HG03095 (cell line): ENCODE results near the gene PIEZO1.
"Not testable (repeated sequence)": the region's sequence is repeated elsewhere in the genome, so short reads cannot be mapped to it uniquely, and the experiment has no call there.

Experiments used
- ATAC-seq: cut with Tn5 transposase; IDR thresholded peaks from one replicate; pipeline ENCODE4 v1.9.1; 2021; ENCODE audit warnings: moderate library complexity; ENCODE audit not compliant: unreplicated experiment

PIEZO1 gene

GRCh38 chr16:88785106-88785924 lies at the start of gene PIEZO1:
PIEZO1 (minus strand) TSS chr16:88785220; CDS start chr16:88784964, 256 bp downstream.
- ATAC-seq, result no peak

GRCh38 chr16:88834670-88835069 lies 49.6 kb upstream of the PIEZO1 start:
- no peak for ATAC-seq

- no peak for ATAC-seq
Observed at GRCh38 chr16:88833086-88833485, 48.1 kb upstream of the PIEZO1 start.

DNA sequence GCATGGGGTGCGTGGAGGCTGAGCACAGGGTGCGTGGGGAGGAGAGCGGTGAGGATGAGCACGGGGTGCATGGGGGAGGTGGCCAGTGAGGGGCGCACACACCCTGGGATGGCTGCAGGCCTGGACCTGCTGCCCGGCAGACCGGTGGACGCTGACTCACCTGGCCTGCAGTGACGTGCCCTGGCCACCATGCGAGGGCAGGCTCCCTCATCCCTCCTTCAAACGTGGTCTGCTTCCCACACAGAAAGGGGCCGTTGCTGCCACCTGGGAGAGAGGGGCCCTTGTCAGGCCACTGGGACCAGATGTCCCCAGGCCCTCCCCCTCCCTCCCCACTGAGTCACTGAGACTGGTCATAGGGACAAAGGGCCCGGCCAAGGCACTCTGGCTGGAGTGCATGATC lies 46.8 kb upstream of the PIEZO1 start:
- ATAC-seq, result no peak

GRCh38 chr16:88830783-88831182 lies 45.8 kb upstream of the PIEZO1 start:
- ATAC-seq, result no peak

DNA sequence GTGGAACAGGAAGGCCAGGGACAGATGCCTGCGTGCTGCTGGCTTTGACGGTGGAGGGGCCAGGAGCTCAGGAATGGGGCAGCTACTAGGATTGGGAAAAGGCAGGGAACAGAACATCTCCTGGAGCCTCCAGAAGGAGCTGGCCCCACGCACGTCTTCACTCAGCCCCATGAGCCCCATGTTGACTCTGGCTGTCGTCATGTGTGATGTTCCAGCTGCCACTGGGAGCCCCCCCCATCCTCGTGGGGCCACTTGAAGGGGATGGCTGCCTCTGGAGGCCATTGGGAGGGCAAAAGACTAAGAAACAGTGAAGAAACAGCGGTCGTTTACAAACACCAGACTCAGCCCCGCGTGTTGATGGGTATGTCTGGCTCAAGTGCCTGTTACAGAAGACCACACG lies 45.2 kb upstream of the PIEZO1 start:
- ATAC-seq, result no peak

- ATAC-seq, result no peak
Observed at GRCh38 chr16:88828711-88829110, 43.7 kb upstream of the PIEZO1 start.

DNA sequence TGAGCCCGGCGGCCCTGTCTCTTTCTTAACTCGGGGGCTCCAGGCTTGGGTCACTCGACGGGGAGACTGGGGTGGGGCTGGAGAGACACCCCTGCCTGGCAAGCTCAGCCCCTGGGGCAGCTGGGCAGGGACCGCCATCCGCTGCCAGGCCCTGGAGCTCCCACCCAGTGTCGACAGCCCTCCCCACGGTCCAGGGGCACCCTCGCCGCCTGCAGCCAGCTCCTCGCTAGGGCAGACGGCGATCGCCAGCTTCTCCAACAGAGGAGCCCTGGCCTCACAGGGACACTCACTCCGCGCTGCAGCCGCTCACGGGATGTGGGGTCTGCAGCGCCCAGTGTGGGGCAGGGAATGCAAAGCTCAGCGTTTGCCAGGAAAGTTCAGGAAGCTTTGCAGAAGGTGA lies 42.7 kb upstream of the PIEZO1 start:
- no peak for ATAC-seq

DNA sequence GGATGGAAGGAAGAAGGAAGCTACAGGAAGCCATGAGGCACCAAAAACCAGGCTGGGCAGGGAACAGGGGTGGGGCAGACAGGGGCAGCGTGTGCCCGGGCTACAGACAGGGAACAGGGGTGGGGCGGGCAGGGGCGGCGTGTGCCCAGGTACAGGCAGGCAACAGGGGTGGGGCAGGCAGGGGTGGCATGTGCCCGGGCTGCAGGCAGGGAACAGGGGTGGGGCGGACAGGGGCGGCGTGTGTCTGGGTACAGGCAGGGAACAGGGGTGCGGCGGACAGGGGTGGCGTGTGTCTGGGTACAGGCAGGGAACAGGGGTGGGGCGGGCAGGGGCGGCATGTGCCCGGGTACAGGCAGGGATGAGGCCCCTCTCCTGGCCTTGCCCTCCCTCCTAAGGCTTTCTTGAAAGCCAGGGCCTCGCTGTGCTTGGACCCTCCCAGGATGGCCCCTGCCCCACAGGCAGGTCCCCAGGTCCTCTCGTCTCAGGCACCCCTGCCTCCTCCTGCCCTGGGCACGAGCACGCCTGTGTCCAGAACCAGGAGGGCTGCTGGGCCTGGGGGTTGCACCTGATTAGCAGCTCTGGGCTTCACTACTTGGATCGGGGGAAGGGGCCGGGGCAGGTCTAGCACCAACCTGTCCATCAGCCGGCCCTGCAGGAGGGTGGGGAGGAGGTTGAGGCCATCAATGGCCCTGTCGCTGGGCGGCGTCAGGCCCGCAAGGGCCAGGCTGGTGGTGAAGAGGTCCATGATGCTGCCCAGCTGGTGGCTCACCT lies 41.2 kb upstream of the PIEZO1 start:
- ATAC-seq, result no peak

GRCh38 chr16:88825146-88825545 lies 40.1 kb upstream of the PIEZO1 start:
- ATAC-seq, result no peak

DNA sequence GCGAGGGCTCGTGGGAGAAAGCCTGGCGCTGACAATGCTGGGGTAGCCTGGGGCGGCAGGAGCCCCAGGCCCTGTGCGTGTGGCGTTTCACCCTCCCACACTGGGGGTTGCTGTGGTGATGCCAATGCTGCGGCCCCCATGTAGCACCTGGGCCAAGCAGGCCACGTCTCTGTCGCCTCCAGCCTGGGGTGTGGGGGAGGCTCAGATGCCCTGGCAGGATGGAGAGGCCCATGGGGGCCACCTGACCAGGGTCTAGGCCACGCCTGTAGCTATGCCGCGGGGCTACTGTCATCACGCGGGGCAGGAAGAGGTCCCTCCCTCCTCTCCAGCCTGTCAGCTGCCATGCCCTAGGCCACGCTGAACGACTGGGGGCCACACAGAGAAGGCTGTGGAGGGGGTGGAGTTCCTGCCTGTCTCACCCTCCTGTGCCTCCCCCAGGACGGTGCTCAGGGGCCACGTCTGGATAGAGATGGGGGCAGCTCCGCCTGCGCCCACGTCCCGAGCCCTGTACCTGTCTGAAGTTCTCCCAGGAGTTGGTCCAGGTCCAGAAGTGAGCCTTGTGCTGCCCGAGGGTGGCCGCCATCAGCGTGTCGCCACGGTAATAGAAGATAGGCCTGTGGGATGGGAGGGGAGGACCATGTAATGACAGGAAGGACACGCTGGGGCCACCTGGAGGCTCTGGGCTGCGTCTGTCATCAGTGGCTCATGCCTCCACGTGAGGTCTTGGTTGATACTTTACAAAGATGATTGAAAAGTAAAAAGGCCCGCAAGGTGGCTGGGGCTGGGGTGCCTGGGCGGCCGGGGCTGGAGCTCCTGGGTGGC lies 39.4 kb upstream of the PIEZO1 start:
- no peak for ATAC-seq

- not testable (repeated sequence) for ATAC-seq
Observed at GRCh38 chr16:88823646-88824045, 38.6 kb upstream of the PIEZO1 start.

- ATAC-seq, result no peak
Observed at GRCh38 chr16:88822281-88823040, 37.4 kb upstream of the PIEZO1 start.

DNA sequence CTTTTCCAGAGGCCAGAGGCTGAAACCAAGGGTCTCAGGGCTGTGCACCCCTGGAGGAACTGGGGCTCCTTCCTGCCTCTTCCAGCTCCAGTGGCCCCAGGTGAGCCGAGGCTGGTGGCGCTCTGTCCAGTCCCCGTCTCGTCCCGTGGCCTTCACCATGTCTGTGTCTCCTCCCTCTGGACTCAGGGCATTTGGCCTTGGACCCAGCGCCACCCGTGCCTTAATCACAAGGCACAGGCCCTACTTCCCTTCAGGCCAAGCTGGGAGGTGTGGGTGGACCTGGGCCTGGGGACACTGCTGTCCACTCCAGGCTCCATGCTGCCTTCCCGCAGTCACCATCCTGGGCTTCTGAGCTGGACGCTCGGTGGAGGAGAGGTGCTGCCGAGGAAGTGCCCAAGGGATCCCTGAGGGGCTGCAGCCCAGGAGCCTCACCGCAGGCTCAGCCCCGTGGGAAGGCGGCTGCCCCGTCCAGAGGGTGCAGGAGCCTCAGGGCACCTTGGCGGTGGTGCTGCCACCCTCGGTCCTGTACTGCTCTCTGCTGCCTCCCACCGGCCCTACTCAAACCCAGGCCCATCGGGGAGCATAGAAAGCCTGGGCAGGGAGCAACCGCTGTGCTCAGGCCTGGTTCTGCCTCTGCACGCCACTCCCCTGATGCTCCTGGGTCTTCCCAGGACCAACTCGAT lies 36.3 kb upstream of the PIEZO1 start:
- ATAC-seq, result no peak

GRCh38 chr16:88820385-88821025 lies 35.5 kb upstream of the PIEZO1 start:
- ATAC-seq, result no peak

GRCh38 chr16:88819126-88819525 lies 34.1 kb upstream of the PIEZO1 start:
- ATAC-seq, result no peak

DNA sequence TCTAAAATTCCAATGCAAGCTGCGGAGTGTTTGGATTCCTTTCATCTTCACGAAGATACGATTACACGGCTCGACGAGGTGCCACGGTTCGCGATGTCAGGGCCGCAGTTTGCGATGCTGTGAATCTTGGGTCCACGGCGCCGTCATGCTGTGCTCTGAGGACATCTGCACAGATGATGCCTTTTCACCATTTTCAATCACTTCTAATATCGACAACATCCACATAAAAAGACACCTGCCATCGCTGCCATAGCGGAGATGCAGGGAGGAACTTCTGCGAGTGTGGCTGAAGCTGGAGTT lies 33.5 kb upstream of the PIEZO1 start:
- no peak for ATAC-seq

DNA sequence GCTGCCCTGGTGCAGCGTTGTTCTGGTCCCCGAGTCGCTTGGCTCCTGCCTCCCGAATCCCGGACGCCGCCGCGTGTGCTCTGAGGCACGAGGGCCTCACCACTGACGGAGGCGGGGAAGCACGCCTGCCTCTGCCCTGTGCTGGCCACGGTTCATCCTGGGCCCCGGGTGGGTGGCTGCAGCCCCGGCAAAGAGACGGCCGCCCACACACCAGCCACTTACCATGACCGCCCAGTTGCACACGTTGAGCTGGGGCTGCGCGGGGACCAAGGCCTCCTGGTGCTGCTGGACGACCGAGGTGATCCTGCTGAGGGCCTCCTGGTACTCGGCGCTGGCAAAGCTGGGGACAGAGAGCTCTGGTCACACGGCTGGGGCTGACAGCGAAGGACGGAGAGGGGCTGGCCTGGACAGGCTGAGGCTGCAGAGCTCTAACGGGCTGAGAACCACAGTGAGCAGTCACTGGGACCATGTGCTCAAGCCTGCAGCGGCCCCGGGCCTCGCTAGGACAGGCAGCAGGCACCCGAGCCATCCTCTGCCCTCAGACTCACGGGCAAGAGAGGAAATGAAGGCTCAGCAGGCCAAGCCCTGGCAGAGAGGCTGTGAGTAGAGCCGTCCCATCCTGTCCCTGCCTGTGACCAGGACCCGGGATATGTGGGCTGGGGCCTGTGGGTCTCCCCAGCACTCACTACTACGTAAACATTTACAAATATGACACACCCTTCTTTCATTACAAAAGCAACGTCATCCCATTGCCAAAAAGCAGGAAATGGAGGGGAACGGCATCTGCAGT lies 33.0 kb upstream of the PIEZO1 start:
- ATAC-seq, result no peak
